ENCODE results near the gene PPL. TPM values are rescaled to one million over a fixed set of nuclear protein-coding genes. Genes with fewer than 3 reads are reported as not detected.

The PPL gene
- total and polyA plus RNA-seq, 11 donors, result 4.3 to 23.8 (median 7.8) TPM

DNA sequence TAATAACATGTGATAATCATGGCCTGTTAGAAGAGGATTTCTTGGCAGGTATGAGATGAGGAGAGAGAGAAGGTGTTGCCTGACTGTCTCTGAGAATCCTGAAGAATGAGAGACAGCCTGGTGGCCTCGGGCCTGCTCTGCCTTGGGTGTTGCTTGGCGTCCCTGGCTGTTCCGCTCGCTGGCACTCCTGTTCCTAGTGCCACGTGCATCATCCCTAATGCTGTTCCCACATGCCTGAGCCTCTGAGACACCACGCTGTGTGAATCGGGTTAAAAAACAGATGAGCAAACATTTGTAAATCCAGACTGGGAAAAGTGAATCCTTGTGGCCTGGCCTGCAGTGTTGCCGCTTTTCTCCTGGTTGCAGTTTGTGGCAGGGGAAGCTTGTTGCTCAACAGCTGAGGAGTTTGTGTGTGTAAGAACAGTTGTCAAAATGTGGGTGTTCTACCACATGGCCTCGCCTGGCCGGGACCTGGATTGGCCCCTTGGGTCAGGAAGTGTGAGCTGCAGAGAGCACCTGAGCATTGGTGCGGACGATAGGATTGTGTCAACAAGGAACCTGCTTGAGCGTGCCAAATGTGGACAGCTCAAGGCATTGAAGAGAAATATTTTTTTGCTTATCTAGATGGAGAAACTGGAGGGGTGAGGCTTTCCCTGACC lies 67.7 kb downstream of the PPL start:
- DNase-seq, result no peak
- 74 to 90% (median 79%) methylated on average over 13 of the region's 13 CpGs for WGBS, 4 donors
- intact Hi-C loops (cut with DNase I), result loop anchor here in 2 of 10 donors (10.0 kb wide), 1 partner anchor 156 kb away; no protein-coding TSS in a partner anchor
- no peaks in the 10 kb centered on the region for H3K27me3 ChIP-seq
- peak; percentile 19 to 47 (median 31) for ATAC-seq
- peaks cover 0 to 79% (median 59%) of the 10 kb centered on the region in 9 donors for H3K36me3 ChIP-seq
- no peak overlapping the region for H3K27ac ChIP-seq
- H3K9me3 ChIP-seq, result no peaks in the 10 kb centered on the region
- TF ChIP-seq, protein P1, sequence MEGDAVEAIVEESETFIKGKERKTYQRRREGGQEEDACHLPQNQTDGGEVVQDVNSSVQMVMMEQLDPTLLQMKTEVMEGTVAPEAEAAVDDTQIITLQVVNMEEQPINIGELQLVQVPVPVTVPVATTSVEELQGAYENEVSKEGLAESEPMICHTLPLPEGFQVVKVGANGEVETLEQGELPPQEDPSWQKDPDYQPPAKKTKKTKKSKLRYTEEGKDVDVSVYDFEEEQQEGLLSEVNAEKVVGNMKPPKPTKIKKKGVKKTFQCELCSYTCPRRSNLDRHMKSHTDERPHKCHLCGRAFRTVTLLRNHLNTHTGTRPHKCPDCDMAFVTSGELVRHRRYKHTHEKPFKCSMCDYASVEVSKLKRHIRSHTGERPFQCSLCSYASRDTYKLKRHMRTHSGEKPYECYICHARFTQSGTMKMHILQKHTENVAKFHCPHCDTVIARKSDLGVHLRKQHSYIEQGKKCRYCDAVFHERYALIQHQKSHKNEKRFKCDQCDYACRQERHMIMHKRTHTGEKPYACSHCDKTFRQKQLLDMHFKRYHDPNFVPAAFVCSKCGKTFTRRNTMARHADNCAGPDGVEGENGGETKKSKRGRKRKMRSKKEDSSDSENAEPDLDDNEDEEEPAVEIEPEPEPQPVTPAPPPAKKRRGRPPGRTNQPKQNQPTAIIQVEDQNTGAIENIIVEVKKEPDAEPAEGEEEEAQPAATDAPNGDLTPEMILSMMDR (IDR thresholded peaks at IDR 0.05), result no peak
- TF ChIP-seq POLR2A (IDR thresholded peaks at IDR 0.05), result no peak
- peaks cover 0 to 36% (median 5%) of the 10 kb centered on the region in 12 donors for H3K4me1 ChIP-seq
- H3K4me3 ChIP-seq, result no peak overlapping the region

DNA sequence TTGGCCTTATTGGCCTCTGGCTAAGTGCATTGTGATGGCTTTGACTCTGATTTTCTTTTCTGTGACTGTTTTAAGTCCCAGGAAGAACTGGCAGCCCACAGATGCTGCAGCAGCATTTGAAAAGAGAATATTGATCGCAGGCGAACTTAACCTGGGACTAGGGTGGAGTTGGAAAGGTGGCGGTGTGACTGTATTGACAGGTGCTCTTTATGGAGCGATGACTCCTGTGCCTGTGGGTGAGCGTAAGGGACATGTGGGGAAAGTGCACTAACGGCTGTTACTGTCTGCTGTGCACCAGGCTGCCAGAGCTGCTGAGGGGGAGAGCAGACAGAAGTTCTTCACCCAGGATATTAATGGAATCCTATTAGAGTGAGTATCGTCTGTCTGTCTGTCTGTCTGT lies 68.4 kb downstream of the PPL start:
- Histone ChIP-seq H3K27me3 (no peaks in the 10 kb centered on the region), H3K36me3 (peaks cover 0 to 72% (median 51%) of the 10 kb centered on the region in 9 donors), H3K4me1 (peaks cover 0 to 42% (median 5%) of the 10 kb centered on the region in 12 donors), H3K27ac (no peak overlapping the region), H3K9me3 (no peaks in the 10 kb centered on the region), H3K4me3 (no peak overlapping the region)
- TF ChIP-seq, protein P1 (IDR thresholded peaks at IDR 0.05), result no peak
- TF ChIP-seq POLR2A (IDR thresholded peaks at IDR 0.05), result no peak
- intact Hi-C loops (cut with DNase I), result loop anchor here in 2 of 10 donors (10.0 kb wide), 1 partner anchor 156 kb away; no protein-coding TSS in a partner anchor
- peak in 3 of 4 donors; percentile 26 to 59 (median 50) for ATAC-seq
- WGBS, 4 donors, result 76 to 87% (median 80%) methylated on average over 7 of the region's 7 CpGs
- DNase-seq, result no peak

GRCh38 chr16:4868026-4868425 lies 68.9 kb downstream of the PPL start:
- H3K9me3 ChIP-seq, result no peaks in the 10 kb centered on the region
- intact Hi-C loops (cut with DNase I), result loop anchor here in 2 of 10 donors (10.0 kb wide), 1 partner anchor 157 kb away; no protein-coding TSS in a partner anchor
- no peak overlapping the region for H3K4me3 ChIP-seq
- WGBS, 4 donors, result 86 to 93% (median 91%) methylated on average over 5 of the region's 5 CpGs
- peaks cover 0 to 72% (median 49%) of the 10 kb centered on the region in 9 donors for H3K36me3 ChIP-seq
- H3K4me1 ChIP-seq, result peaks cover 0 to 47% (median 8%) of the 10 kb centered on the region in 12 donors
- H3K27me3 ChIP-seq, result no peaks in the 10 kb centered on the region
- TF ChIP-seq, protein P1 (IDR thresholded peaks at IDR 0.05), result no peak
- no peak for TF ChIP-seq POLR2A (IDR thresholded peaks at IDR 0.05)
- ATAC-seq (no peak), DNase-seq (no peak)
- no peak overlapping the region for H3K27ac ChIP-seq

GRCh38 chr16:4866586-4866985 lies 70.4 kb downstream of the PPL start:
- peaks cover 0 to 56% (median 11%) of the 10 kb centered on the region in 12 donors for H3K4me1 ChIP-seq
- TF ChIP-seq, protein P1 (IDR thresholded peaks at IDR 0.05), result no peak
- TF ChIP-seq POLR2A (IDR thresholded peaks at IDR 0.05), result no peak
- H3K4me3 ChIP-seq, result no peak overlapping the region
- H3K27ac ChIP-seq, result no peak overlapping the region
- intact Hi-C loops (cut with DNase I), result loop anchor here in 2 of 10 donors (10.0 kb wide), 1 partner anchor 158 kb away; no protein-coding TSS in a partner anchor
- H3K36me3 ChIP-seq, result peaks cover 0 to 70% (median 49%) of the 10 kb centered on the region in 9 donors
- no peaks in the 10 kb centered on the region for H3K27me3 ChIP-seq
- WGBS, 4 donors, result 97 to 98% (median 98%) methylated on average over 12 of the region's 12 CpGs
- ATAC-seq (no peak), DNase-seq (no peak)
- no peaks in the 10 kb centered on the region for H3K9me3 ChIP-seq

Data from heart left ventricle (tissue), 16 donors.